K562 (cell line): ENCODE measurements around the gene MAD1L1.

Source experiments
- ASH1L ChIP-seq: fragments of 450-650 bp; IDR thresholded peaks from 2 replicates; pipeline ENCODE4 v1.6.1; 2018; ENCODE audit warnings: borderline replicate concordance, mild to moderate bottlenecking, low read depth; ENCODE audit not compliant: partially characterized antibody
- MAZ ChIP-seq, 2 experiments: fragments of 450-650 bp in 1 of 2; sonication (generic) in 1 of 2; formaldehyde crosslinking; IDR thresholded peaks in 1 of 2; conservative IDR thresholded peaks in 1 of 2; 2 replicates each; pipeline versions ENCODE4 v1.4.0 to v1.5.0; 2020; ENCODE audit warnings: mild to moderate bottlenecking in 1 of 2, missing genetic modification reagents in 1 of 2
- PCBP1 ChIP-seq: fragments of 200-400 bp; formaldehyde crosslinking; IDR thresholded peaks from 2 replicates; pipeline ENCODE4 v1.6.1; 2018; ENCODE audit warnings: mild to moderate bottlenecking, low read depth, low read length; ENCODE audit not compliant: poor library complexity, severe bottlenecking
- PHF20 ChIP-seq: fragments of 450-650 bp; IDR thresholded peaks from 2 replicates; pipeline ENCODE4 v1.6.1; 2018; ENCODE audit not compliant: partially characterized antibody
- POLR2H ChIP-seq: IDR thresholded peaks from 2 replicates; pipeline ENCODE4 v1.6.1; 2016; ENCODE audit warnings: missing genetic modification characterization, low read depth, mild to moderate bottlenecking, control low read depth, missing compliant biosample characterization, moderate library complexity

DNA sequence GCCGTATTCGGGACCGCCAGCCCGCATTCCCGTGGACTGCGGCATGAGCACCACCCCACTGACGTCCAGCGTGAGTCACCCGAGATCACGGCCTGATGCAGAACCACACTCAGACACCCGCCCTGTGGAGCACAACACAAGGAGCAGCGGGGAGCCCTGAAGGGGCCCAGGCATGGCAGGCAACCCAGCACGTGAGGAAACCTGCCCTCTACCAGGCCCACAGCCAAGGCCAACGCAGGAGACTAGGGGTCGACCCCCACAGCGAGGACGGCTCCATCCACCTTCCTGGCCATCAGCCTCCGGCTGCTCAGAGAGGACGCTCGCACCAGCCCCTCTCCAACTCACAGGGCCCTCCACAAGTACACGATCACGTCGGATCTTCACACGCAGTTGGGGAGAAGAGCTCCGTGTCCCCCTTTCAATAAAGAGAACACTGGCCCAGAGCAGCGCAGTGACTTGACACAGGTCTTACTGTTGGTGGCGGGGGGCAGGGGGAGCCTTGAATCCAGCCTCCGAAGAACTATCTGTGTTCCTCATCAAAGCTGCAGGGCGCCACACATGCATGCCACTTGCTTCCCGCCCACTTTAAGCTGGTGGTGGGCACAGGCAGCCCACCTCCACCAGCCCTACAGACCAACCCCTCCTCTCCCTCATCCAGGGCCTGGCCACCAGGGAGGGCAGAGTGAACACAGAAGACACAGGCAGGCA is 22.0 kb downstream of the MAD1L1 start:
- TF ChIP-seq PCBP1 (no peak), POLR2H (no peak), ASH1L (no peak), MAZ (CRISPR knock-in tag; conservative IDR thresholded peaks at IDR 0.05 in 1 of 2, IDR thresholded peaks at IDR 0.05 in 1 of 2) (no peak), PHF20 (no peak)
